ENCODE measurements around the gene RAB11FIP4. TPM values are rescaled to one million over a fixed set of nuclear protein-coding genes. Genes with fewer than 3 reads are reported as not detected.

The RAB11FIP4 gene
- polyA plus RNA-seq, 1 of the 3 experiments (the other 2 are of a cell fraction): 9.4 TPM

- no peak for TF ChIP-seq YY1 (IDR thresholded peaks at IDR 0.05; ENCODE audit: low read depth)
- no peak for TF ChIP-seq RXRA (IDR thresholded peaks at IDR 0.05; ENCODE audit: borderline replicate concordance, low read depth)
- no peak for TF ChIP-seq GATA2 (CRISPR knock-in tag; IDR thresholded peaks at IDR 0.05)
- TF ChIP-seq POLR2AphosphoS5 (IDR thresholded peaks at IDR 0.05; ENCODE audit: low read depth, low read length): no peak
- no peak for TF ChIP-seq REST (IDR thresholded peaks at IDR 0.05; ENCODE audit: low read depth, low read length)
- TF ChIP-seq CTCF (IDR thresholded peaks at IDR 0.05): no peak
- TF ChIP-seq USF2 (IDR thresholded peaks at IDR 0.05; ENCODE audit: borderline replicate concordance, low read depth, low read length): no peak
- TF ChIP-seq USF1 (IDR thresholded peaks at IDR 0.05; ENCODE audit: borderline replicate concordance, low read depth): no peak
- TF ChIP-seq MXI1 (IDR thresholded peaks at IDR 0.05; ENCODE audit: low read depth, low read length): no peak
- no peak for TF ChIP-seq FOXM1 (IDR thresholded peaks at IDR 0.05; ENCODE audit: low read depth)
- TF ChIP-seq SMC3 (IDR thresholded peaks at IDR 0.05; ENCODE audit: low read depth, low read length): no peak
Observed at GRCh38 chr17:31448467-31449077, 57.1 kb downstream of the RAB11FIP4 start (continued).

GRCh38 chr17:31449111-31449510 is 57.6 kb downstream of the RAB11FIP4 start:
- Histone ChIP-seq H3K36me3 (replicated peaks in 1 of 2; ENCODE audit: control insufficient read depth in 1 of 2, insufficient read depth in 2 of 2, low read length in 1 of 2) (no peaks in the 10 kb centered on the region), H3K4me1 (ENCODE audit: control insufficient read depth in 1 of 2, insufficient read depth in 2 of 2, low read depth in 1 of 2, low read length in 1 of 2) (peaks cover 0 to 3% of the 10 kb centered on the region in 2 experiments; a peak in 2 of 4 replicates), H3K79me2 (ENCODE audit: insufficient read depth) (no peaks in the 10 kb centered on the region), H3K9me3 (no peaks in the 10 kb centered on the region), H3K4me3 (ENCODE audit: low read depth in 2 of 2, low read length in 1 of 2) (no peak overlapping the region), H3K4me2 (no peak overlapping the region), H3K27me3 (ENCODE audit: insufficient read depth) (no peaks in the 10 kb centered on the region), H2AFZ (ENCODE audit: low read depth) (no peak overlapping the region), H3K9me2 (no peaks in the 10 kb centered on the region), H3F3A (replicated peaks; ENCODE audit: insufficient read depth) (no peaks in the 10 kb centered on the region), H3K27ac (ENCODE audit: low read depth in 2 of 2, low read length in 1 of 2) (no peak overlapping the region), H3K9ac (no peak overlapping the region), H4K20me1 (ENCODE audit: insufficient read depth) (no peaks in the 10 kb centered on the region)
- no peak for DNase-seq
- CTCF ChIA-PET: interaction anchor here (0.9 to 5.3 kb wide), 3 partner anchors 10 to 60 kb away, joined by 4 to 21 read pairs (median 4); no protein-coding TSS in a partner anchor
- 76% methylated on average over 7 of the region's 7 CpGs for WGBS (ENCODE audit: low lambda C conversion rate)
- POLR2A ChIA-PET: interaction anchor here (1.0 kb wide), 1 partner anchor 24 kb away, joined by 3 read pairs; no protein-coding TSS in a partner anchor
- TF ChIP-seq USF2 (IDR thresholded peaks at IDR 0.05; ENCODE audit: borderline replicate concordance, low read depth, low read length): no peak
- TF ChIP-seq MAX (IDR thresholded peaks at IDR 0.05; ENCODE audit: low read depth): no peak
- TF ChIP-seq MXI1 (IDR thresholded peaks at IDR 0.05; ENCODE audit: low read depth, low read length): no peak
- no peak for TF ChIP-seq USF1 (IDR thresholded peaks at IDR 0.05; ENCODE audit: borderline replicate concordance, low read depth)
- no peak for TF ChIP-seq FOXJ3 (CRISPR knock-in tag; IDR thresholded peaks at IDR 0.05)
- no peak for TF ChIP-seq TEAD4 (IDR thresholded peaks at IDR 0.05; ENCODE audit: borderline replicate concordance, insufficient read depth)
- TF ChIP-seq MEF2A (IDR thresholded peaks at IDR 0.05; ENCODE audit: borderline replicate concordance, low read depth): no peak
- TF ChIP-seq GATA2 (CRISPR knock-in tag; IDR thresholded peaks at IDR 0.05): no peak
- no peak for TF ChIP-seq RAD21 (IDR thresholded peaks at IDR 0.05; ENCODE audit: low read length)
- TF ChIP-seq RFX5 (IDR thresholded peaks at IDR 0.05; ENCODE audit: low read length): no peak
- TF ChIP-seq YY1 (IDR thresholded peaks at IDR 0.05; ENCODE audit: low read depth): no peak
- TF ChIP-seq NFIC (IDR thresholded peaks at IDR 0.05; ENCODE audit: borderline replicate concordance): no peak
- TF ChIP-seq FOXM1 (IDR thresholded peaks at IDR 0.05; ENCODE audit: low read depth): no peak
- TF ChIP-seq TCF12 (IDR thresholded peaks at IDR 0.05): no peak
